GM12878 (cell line): ENCODE results near the gene KLK13. TPM values are rescaled to one million over a fixed set of nuclear protein-coding genes. Genes with fewer than 3 reads are reported as not detected.

Source experiments
- ATAC-seq: fragments of 200-7000 bp; cut with Tn5 transposase; 3 replicates; pipeline ENCODE4 v1.9.1; 2020; ENCODE audit warnings: mild to moderate bottlenecking, moderate library complexity
- BruUV-seq: library from RNA; stranded (reverse); fragments of 400-500 nt; replicated peaks from 2 replicates; lab custom pipeline; 2021; lab: Mats Ljungman, UMichigan
- CTCF ChIA-PET: fragments of 300-600 bp; sonication (Branson Sonifier 250); formaldehyde crosslinking; extraction: SDS; loops from one replicate; lab custom pipeline; 2021; ENCODE audit warnings: inconsistent platforms; lab: Yijun Ruan, JAX
- POLR2A ChIA-PET: fragments of 350-600 bp; formaldehyde crosslinking; extraction: SDS; loops from one replicate; lab custom pipeline; 2021; ENCODE audit warnings: inconsistent platforms; lab: Charles Lee
- RAD21 ChIA-PET: fragments of 300-600 bp; sonication (Branson Sonifier 250); formaldehyde crosslinking; loops from one replicate; lab custom pipeline; 2023; ENCODE audit warnings: antibody characterized with exemption; ENCODE audit not compliant: unreplicated experiment; lab: Charles Lee
- SMC1A ChIA-PET: fragments of 300-600 bp; sonication (Branson Sonifier 250); formaldehyde crosslinking; loops from one replicate; lab custom pipeline; 2023; ENCODE audit not compliant: unreplicated experiment, uncharacterized antibody; lab: Charles Lee
- DNase-seq: peaks from one replicate; pipeline ENCODE4 v3.0.0-alpha.2; 2011; ENCODE audit warnings: low read depth, low spot score
- FAIRE-seq: peaks from 3 replicates; lab custom pipeline; 2011; peaks lifted over from hg19 to GRCh38; lab: Jason Lieb, UNC
- H2AFZ ChIP-seq: 2 replicates; pipeline ENCODE4 v1.6.0; 2011; ENCODE audit warnings: low read depth, low read length, control low read depth; ENCODE audit not compliant: control insufficient read depth
- H3K27ac ChIP-seq: 2 replicates; pipeline ENCODE4 v1.5.1; 2011; ENCODE audit warnings: control low read depth; ENCODE audit not compliant: control insufficient read depth, insufficient read depth
- H3K27me3 ChIP-seq, 2 experiments: replicated peaks in 1 of 2; 2 replicates each; pipeline versions ENCODE4 v1.6.0 to v1.6.1; 2011; ENCODE audit warnings: low read length in 1 of 2; ENCODE audit not compliant: control insufficient read depth in 2 of 2, insufficient read depth in 2 of 2
- H3K36me3 ChIP-seq, 2 experiments: 2 replicates each; pipeline ENCODE4 v1.5.1; 2011; ENCODE audit warnings: low read length in 1 of 2; ENCODE audit not compliant: control insufficient read depth in 2 of 2, insufficient read depth in 2 of 2
- H3K4me1 ChIP-seq: 2 replicates; pipeline ENCODE4 v1.6.1; 2011; ENCODE audit warnings: mild to moderate bottlenecking, low read length, moderate library complexity, mixed read lengths; ENCODE audit not compliant: control insufficient read depth, insufficient read depth
- H3K4me2 ChIP-seq: 2 replicates; pipeline ENCODE4 v1.6.0; 2011; ENCODE audit warnings: control low read depth; ENCODE audit not compliant: control insufficient read depth, insufficient read depth
- H3K4me3 ChIP-seq: fragments of 200-600 bp; sonication (generic); 2 replicates; pipeline ENCODE4 v1.5.1; 2016
- H3K79me2 ChIP-seq: 2 replicates; pipeline ENCODE4 v1.6.0; 2011; ENCODE audit warnings: low read length; ENCODE audit not compliant: control insufficient read depth, insufficient read depth
- H3K9ac ChIP-seq: 2 replicates; pipeline ENCODE4 v1.8.0; 2011; ENCODE audit warnings: low read length, control low read depth, mixed read lengths; ENCODE audit not compliant: control insufficient read depth, insufficient read depth
- H3K9me3 ChIP-seq: replicated peaks from 3 replicates; pipeline ENCODE4 v1.5.1; 2011; ENCODE audit warnings: mild to moderate bottlenecking, low read length; ENCODE audit not compliant: control insufficient read depth, insufficient read depth
- H4K20me1 ChIP-seq: 2 replicates; pipeline ENCODE4 v1.6.0; 2011; ENCODE audit not compliant: control insufficient read depth, insufficient read depth
- ASH2L ChIP-seq: fragments of 300-600, 200-600 bp; sonication (generic); IDR thresholded peaks from 2 replicates; pipeline ENCODE4 v1.6.1; 2017; ENCODE audit warnings: low read depth, mild to moderate bottlenecking, borderline replicate concordance
- BHLHE40 ChIP-seq, 2 experiments: fragments of 450-650 bp in 1 of 2; IDR thresholded peaks; 2 replicates each; pipeline ENCODE4 v1.6.1; 2011 to 2017; ENCODE audit warnings: low read depth in 2 of 2, borderline replicate concordance in 1 of 2, improper control_type of control experiment in 1 of 2, low read length in 1 of 2, mild to moderate bottlenecking in 1 of 2
- CEBPB ChIP-seq, 2 experiments: fragments of 150-350 bp in 1 of 2; IDR thresholded peaks; 2 replicates each; pipeline ENCODE4 v1.6.1; 2012 to 2014; ENCODE audit warnings: low read depth in 2 of 2, low read length in 2 of 2, borderline replicate concordance in 1 of 2, inconsistent platforms in 1 of 2
- CHD2 ChIP-seq: IDR thresholded peaks from 2 replicates; pipeline ENCODE4 v1.6.1; 2011; ENCODE audit warnings: low read depth, low read length, improper control_type of control experiment, borderline replicate concordance
- CREB1 ChIP-seq: IDR thresholded peaks from 2 replicates; pipeline ENCODE4 v1.6.1; 2012; ENCODE audit warnings: low read depth, mild to moderate bottlenecking, inconsistent platforms
- EED ChIP-seq: sonication (generic); IDR thresholded peaks from 2 replicates; pipeline ENCODE4 v1.6.1; 2016; ENCODE audit warnings: antibody characterized with exemption, low read depth
- EZH2 ChIP-seq: IDR thresholded peaks from 2 replicates; pipeline ENCODE4 v1.6.1; 2012; ENCODE audit warnings: low read depth, mild to moderate bottlenecking, control low read depth, inconsistent platforms, low read length, borderline replicate concordance; ENCODE audit not compliant: control insufficient read depth
- GABPA ChIP-seq: IDR thresholded peaks from 2 replicates; pipeline ENCODE4 v1.6.1; 2014; ENCODE audit warnings: antibody characterized with exemption, low read depth, mild to moderate bottlenecking, inconsistent platforms
- MTA2 ChIP-seq: fragments of 450-650 bp; IDR thresholded peaks from 2 replicates; pipeline ENCODE4 v1.6.1; 2016; ENCODE audit warnings: low read depth, mild to moderate bottlenecking, moderate library complexity
- POLR2AphosphoS5 ChIP-seq: IDR thresholded peaks from 2 replicates; pipeline ENCODE4 v1.6.1; 2011; ENCODE audit warnings: mild to moderate bottlenecking, low read length, inconsistent platforms
- RB1 ChIP-seq: fragments of 450-650 bp; formaldehyde crosslinking; IDR thresholded peaks from 2 replicates; pipeline ENCODE4 v1.6.1; 2017; ENCODE audit warnings: mild to moderate bottlenecking, borderline replicate concordance
- RUNX3 ChIP-seq: IDR thresholded peaks from 2 replicates; pipeline ENCODE4 v1.6.1; 2012; ENCODE audit warnings: low read length, inconsistent platforms
- SMC3 ChIP-seq: IDR thresholded peaks from 2 replicates; pipeline ENCODE4 v1.6.1; 2011; ENCODE audit warnings: low read length, improper control_type of control experiment, borderline replicate concordance
- STAT1 ChIP-seq: fragments of 450-650 bp; conservative IDR thresholded peaks from 2 replicates; pipeline ENCODE4 v1.6.1; 2014; ENCODE audit warnings: antibody characterized with exemption, mild to moderate bottlenecking
- TCF12 ChIP-seq: IDR thresholded peaks from 2 replicates; pipeline ENCODE4 v1.6.1; 2011; ENCODE audit warnings: low read depth, mild to moderate bottlenecking, low read length
- ZNF207 ChIP-seq: fragments of 450-650 bp; IDR thresholded peaks from 2 replicates; pipeline ENCODE4 v1.6.1; 2014; ENCODE audit warnings: antibody characterized with exemption, mild to moderate bottlenecking, borderline replicate concordance
- WGBS: methylation state at CpG from one replicate; pipeline ENCODE4 v1.1.6; 2016; ENCODE audit warnings: low lambda C conversion rate; ENCODE audit not compliant: insufficient replicate concordance, insufficient coverage; ENCODE audit errors: missing lambda C conversion rate; 5-methylcytosine and 5-hydroxymethylcytosine counted together
- in situ Hi-C: fragments of 300-500 bp; cut with MboI; formaldehyde crosslinking; loops from 9 replicates; pipeline ENCODE4 v1.14.3; 2018; ENCODE audit warnings: mixed read lengths
- intact Hi-C: fragments of 100-400 bp; cut with micrococcal nuclease; formaldehyde crosslinking; loops from one replicate; pipeline ENCODE4 v1.14.2; 2022; ENCODE audit not compliant: unreplicated experiment
- polyA plus RNA-seq, 11 experiments: library from polyadenylated mRNA; depleted of rRNA in 4 of 11; unstranded in 6 of 11; stranded (reverse) in 5 of 11; fragments of >200 nt; fragmentation: Nextera tagmentation in 4 of 11; fragmentation: Illumina TruSeq in 1 of 11; extraction: Ambion mirVana in 4 of 11; extraction: Trizol in 1 of 11; gene quantifications; 1 replicate in 1 of 11; 2 replicates in 10 of 11; pipeline versions ENCODE4 v1.2.1 to v1.2.3, GENCODE V29; 2011 to 2016; ENCODE audit warnings: inconsistent platforms in 2 of 11, missing spikeins in 2 of 11, low read depth in 1 of 11
- total RNA-seq, 4 experiments: library from RNA; depleted of rRNA in 3 of 4; stranded (reverse); fragments of >200 nt in 3 of 4; fragmentation: Illumina TruSeq in 1 of 4; extraction: Trizol in 1 of 4; gene quantifications; 2 replicates each; pipeline versions ENCODE4 v1.2.1 to v1.2.3, GENCODE V29; 2013 to 2021
- TF ChIP-seq, protein P1 (sequence below): IDR thresholded peaks from 2 replicates; pipeline ENCODE4 v1.6.1; 2012; ENCODE audit warnings: low read depth, low read length, improper control_type of control experiment
- TF ChIP-seq, protein P2 (sequence below): fragments of 450-650 bp; formaldehyde crosslinking; IDR thresholded peaks from 2 replicates; pipeline ENCODE4 v1.5.0; 2022; ENCODE audit warnings: mild to moderate bottlenecking, missing genetic modification characterization

KLK13 gene
- total and polyA plus RNA-seq, 10 of the 15 experiments (the other 5 are each of a cell fraction or from before 2014, with no cell fraction given): not detected

DNA sequence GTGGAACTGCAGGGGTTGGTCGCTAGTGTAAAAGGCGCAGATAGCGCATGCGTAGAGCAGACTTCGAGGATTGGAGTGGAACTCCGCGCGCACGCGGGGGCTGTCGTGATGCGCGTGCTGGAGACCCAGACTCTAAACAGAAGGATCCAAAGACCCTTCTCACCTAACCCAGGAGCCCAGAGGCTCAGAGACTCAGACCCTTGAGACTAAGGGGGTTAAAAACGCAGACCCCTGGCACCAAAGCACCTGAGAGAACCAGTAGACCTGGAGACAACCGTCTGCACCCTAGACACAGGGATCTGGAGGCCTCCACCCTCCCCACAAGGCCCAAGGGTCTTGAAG, 43.9 kb upstream of the KLK13 start:
- in situ Hi-C loops: loop anchor here (10.0 kb wide), 1 partner anchor 1084 kb away; the partner anchor contains the start of genes VRK3 and ZNF473
- Histone ChIP-seq H3K4me3 (peak overlapping the region; percentile 71), H4K20me1 (no peaks in the 10 kb centered on the region), H3K27ac (no peak overlapping the region), H3K36me3 (peaks cover 2% of the 10 kb centered on the region in 2 experiments; a peak in 3 of 4 replicates), H3K79me2 (peaks cover 15% of the 10 kb centered on the region), H3K4me2 (peak overlapping the region; percentile 19; the same call in 1 of the 2 replicates), H3K27me3 (no peaks in the 10 kb centered on the region), H3K9me3 (no peaks in the 10 kb centered on the region), H2AFZ (peak overlapping the region; percentile 92), H3K9ac (no peak overlapping the region), H3K4me1 (no peaks in the 10 kb centered on the region)
- BruUV-seq: no TSS peak
- SMC1A ChIA-PET: no interaction called here
- intact Hi-C loops: no loop called here
- CTCF ChIA-PET: interaction anchor here (0.6 to 1.9 kb wide), 6 partner anchors 12 to 796 kb away, joined by 3 to 12 read pairs (median 3); partner anchors contain the start of gene ZNF649
- no peak for FAIRE-seq
- 16% methylated on average over 15 of the region's 15 CpGs for WGBS
- DNase-seq: no peak
- TF ChIP-seq MTA2 (no peak), POLR2AphosphoS5 (no peak), CEBPB (IDR thresholded peaks at IDR 0.05; ENCODE audit: borderline replicate concordance in 1 of 2, low read depth in 2 of 2, low read length in 2 of 2) (no peak), TCF12 (no peak), CHD2 (no peak), RUNX3 (no peak), ASH2L (no peak), EED (no peak), RB1 (no peak), EZH2 (no peak), STAT1 (no peak), ZNF207 (no peak), BHLHE40 (IDR thresholded peaks at IDR 0.05; ENCODE audit: borderline replicate concordance in 1 of 2, low read depth in 2 of 2, low read length in 1 of 2) (no peak), CREB1 (no peak), GABPA (no peak), SMC3 (no peak)
- TF ChIP-seq, protein P1, sequence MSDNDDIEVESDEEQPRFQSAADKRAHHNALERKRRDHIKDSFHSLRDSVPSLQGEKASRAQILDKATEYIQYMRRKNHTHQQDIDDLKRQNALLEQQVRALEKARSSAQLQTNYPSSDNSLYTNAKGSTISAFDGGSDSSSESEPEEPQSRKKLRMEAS: no peak
- TF ChIP-seq, protein P2, sequence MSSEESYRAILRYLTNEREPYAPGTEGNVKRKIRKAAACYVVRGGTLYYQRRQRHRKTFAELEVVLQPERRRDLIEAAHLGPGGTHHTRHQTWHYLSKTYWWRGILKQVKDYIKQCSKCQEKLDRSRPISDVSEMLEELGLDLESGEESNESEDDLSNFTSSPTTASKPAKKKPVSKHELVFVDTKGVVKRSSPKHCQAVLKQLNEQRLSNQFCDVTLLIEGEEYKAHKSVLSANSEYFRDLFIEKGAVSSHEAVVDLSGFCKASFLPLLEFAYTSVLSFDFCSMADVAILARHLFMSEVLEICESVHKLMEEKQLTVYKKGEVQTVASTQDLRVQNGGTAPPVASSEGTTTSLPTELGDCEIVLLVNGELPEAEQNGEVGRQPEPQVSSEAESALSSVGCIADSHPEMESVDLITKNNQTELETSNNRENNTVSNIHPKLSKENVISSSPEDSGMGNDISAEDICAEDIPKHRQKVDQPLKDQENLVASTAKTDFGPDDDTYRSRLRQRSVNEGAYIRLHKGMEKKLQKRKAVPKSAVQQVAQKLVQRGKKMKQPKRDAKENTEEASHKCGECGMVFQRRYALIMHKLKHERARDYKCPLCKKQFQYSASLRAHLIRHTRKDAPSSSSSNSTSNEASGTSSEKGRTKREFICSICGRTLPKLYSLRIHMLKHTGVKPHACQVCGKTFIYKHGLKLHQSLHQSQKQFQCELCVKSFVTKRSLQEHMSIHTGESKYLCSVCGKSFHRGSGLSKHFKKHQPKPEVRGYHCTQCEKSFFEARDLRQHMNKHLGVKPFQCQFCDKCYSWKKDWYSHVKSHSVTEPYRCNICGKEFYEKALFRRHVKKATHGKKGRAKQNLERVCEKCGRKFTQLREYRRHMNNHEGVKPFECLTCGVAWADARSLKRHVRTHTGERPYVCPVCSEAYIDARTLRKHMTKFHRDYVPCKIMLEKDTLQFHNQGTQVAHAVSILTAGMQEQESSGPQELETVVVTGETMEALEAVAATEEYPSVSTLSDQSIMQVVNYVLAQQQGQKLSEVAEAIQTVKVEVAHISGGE: no peak
- RAD21 ChIA-PET: no interaction called here
- ATAC-seq: peak; percentile 47
- POLR2A ChIA-PET: interaction anchor here (0.6 kb wide), 1 partner anchor 1536 kb away, joined by 3 read pairs; no protein-coding TSS in a partner anchor
